GM12878 (cell line): Measurements from ENCODE around the gene CREB3L1. TPM values are rescaled to one million over a fixed set of nuclear protein-coding genes. Genes with fewer than 3 reads are reported as not detected.

ENCODE experiments used
- CEBPB ChIP-seq, 2 experiments: fragments of 150-350 bp in 1 of 2; IDR thresholded peaks; 2 replicates each; pipeline ENCODE4 v1.6.1; 2012 to 2014; ENCODE audit warnings: low read depth in 2 of 2, low read length in 2 of 2, borderline replicate concordance in 1 of 2, inconsistent platforms in 1 of 2
- E2F4 ChIP-seq: IDR thresholded peaks from 2 replicates; pipeline ENCODE4 v1.6.1; 2012; ENCODE audit warnings: low read depth, low read length, improper control_type of control experiment
- KAT2A ChIP-seq: conservative IDR thresholded peaks from 2 replicates; pipeline ENCODE4 v1.6.1; 2011; ENCODE audit warnings: low read depth, low read length; ENCODE audit not compliant: control insufficient read depth
- NFXL1 ChIP-seq: fragments of 450-650 bp; IDR thresholded peaks from 2 replicates; pipeline ENCODE4 v1.6.1; 2017; ENCODE audit warnings: antibody characterized with exemption, mild to moderate bottlenecking, borderline replicate concordance
- polyA plus RNA-seq, 11 experiments: library from polyadenylated mRNA; depleted of rRNA in 4 of 11; unstranded in 6 of 11; stranded (reverse) in 5 of 11; fragments of >200 nt; fragmentation: Nextera tagmentation in 4 of 11; fragmentation: Illumina TruSeq in 1 of 11; extraction: Ambion mirVana in 4 of 11; extraction: Trizol in 1 of 11; gene quantifications; 1 replicate in 1 of 11; 2 replicates in 10 of 11; pipeline versions ENCODE4 v1.2.1 to v1.2.3, GENCODE V29; 2011 to 2016; ENCODE audit warnings: inconsistent platforms in 2 of 11, missing spikeins in 2 of 11, low read depth in 1 of 11
- total RNA-seq, 4 experiments: library from RNA; depleted of rRNA in 3 of 4; stranded (reverse); fragments of >200 nt in 3 of 4; fragmentation: Illumina TruSeq in 1 of 4; extraction: Trizol in 1 of 4; gene quantifications; 2 replicates each; pipeline versions ENCODE4 v1.2.1 to v1.2.3, GENCODE V29; 2013 to 2021
- TF ChIP-seq, protein P1 (sequence below): IDR thresholded peaks from 2 replicates; pipeline ENCODE4 v1.6.1; 2012; ENCODE audit warnings: low read length, inconsistent platforms
- TF ChIP-seq, protein P2 (sequence below): fragments of 450-650 bp; IDR thresholded peaks from 2 replicates; pipeline ENCODE4 v1.6.1; 2016; ENCODE audit warnings: mild to moderate bottlenecking

The CREB3L1 gene
- total and polyA plus RNA-seq, 10 of the 15 experiments (the other 5 are each of a cell fraction or from before 2014, with no cell fraction given) = 0.03 to 1.4 (median 0.22) TPM

- TF ChIP-seq KAT2A = no peak
- no peak for TF ChIP-seq E2F4
- TF ChIP-seq, protein P1, sequence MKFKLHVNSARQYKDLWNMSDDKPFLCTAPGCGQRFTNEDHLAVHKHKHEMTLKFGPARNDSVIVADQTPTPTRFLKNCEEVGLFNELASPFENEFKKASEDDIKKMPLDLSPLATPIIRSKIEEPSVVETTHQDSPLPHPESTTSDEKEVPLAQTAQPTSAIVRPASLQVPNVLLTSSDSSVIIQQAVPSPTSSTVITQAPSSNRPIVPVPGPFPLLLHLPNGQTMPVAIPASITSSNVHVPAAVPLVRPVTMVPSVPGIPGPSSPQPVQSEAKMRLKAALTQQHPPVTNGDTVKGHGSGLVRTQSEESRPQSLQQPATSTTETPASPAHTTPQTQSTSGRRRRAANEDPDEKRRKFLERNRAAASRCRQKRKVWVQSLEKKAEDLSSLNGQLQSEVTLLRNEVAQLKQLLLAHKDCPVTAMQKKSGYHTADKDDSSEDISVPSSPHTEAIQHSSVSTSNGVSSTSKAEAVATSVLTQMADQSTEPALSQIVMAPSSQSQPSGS = no peak
- no peak for TF ChIP-seq NFXL1
- TF ChIP-seq, protein P2, sequence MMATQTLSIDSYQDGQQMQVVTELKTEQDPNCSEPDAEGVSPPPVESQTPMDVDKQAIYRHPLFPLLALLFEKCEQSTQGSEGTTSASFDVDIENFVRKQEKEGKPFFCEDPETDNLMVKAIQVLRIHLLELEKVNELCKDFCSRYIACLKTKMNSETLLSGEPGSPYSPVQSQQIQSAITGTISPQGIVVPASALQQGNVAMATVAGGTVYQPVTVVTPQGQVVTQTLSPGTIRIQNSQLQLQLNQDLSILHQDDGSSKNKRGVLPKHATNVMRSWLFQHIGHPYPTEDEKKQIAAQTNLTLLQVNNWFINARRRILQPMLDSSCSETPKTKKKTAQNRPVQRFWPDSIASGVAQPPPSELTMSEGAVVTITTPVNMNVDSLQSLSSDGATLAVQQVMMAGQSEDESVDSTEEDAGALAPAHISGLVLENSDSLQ = no peak
- no peak for TF ChIP-seq CEBPB (IDR thresholded peaks at IDR 0.05; ENCODE audit: borderline replicate concordance in 1 of 2, low read depth in 2 of 2, low read length in 2 of 2)
These were observed 18.6 kb downstream of the CREB3L1 start (continued) for GRCh38 chr11:46296059-46296527.
